ENCODE measurements around the gene MTHFR.

The MTHFR gene

GRCh38 chr1:11835441-11836225 is 29.9 kb upstream of the MTHFR start:
- Histone ChIP-seq H3K4me3 (ENCODE audit: low read depth, low read length) (no peak overlapping the region), H3K27ac (no peak overlapping the region), H3K27me3 (ENCODE audit: insufficient read depth, low read depth, severe bottlenecking) (no peaks in the 10 kb centered on the region), H3K9me3 (ENCODE audit: severe bottlenecking) (no peaks in the 10 kb centered on the region), H3K36me3 (peaks cover 80% of the 10 kb centered on the region)
- no peak for DNase-seq
- no peak for TF ChIP-seq CTCF (IDR thresholded peaks at IDR 0.05; ENCODE audit: low read depth, low read length)

GRCh38 chr1:11833900-11834299 is 28.1 kb upstream of the MTHFR start:
- H3K27me3 ChIP-seq (ENCODE audit: insufficient read depth, low read depth, severe bottlenecking) = no peaks in the 10 kb centered on the region
- no peak overlapping the region for H3K27ac ChIP-seq
- no peaks in the 10 kb centered on the region for H3K9me3 ChIP-seq (ENCODE audit: severe bottlenecking)
- DNase-seq = no peak
- H3K4me3 ChIP-seq (ENCODE audit: low read depth, low read length) = no peak overlapping the region
- no peak for TF ChIP-seq CTCF (IDR thresholded peaks at IDR 0.05; ENCODE audit: low read depth, low read length)
- H3K36me3 ChIP-seq = peaks cover 75% of the 10 kb centered on the region

- DNase-seq = no peak
- no peaks in the 10 kb centered on the region for H3K27me3 ChIP-seq (ENCODE audit: insufficient read depth, low read depth, severe bottlenecking)
- no peak for TF ChIP-seq CTCF (IDR thresholded peaks at IDR 0.05; ENCODE audit: low read depth, low read length)
- H3K9me3 ChIP-seq (ENCODE audit: severe bottlenecking) = no peaks in the 10 kb centered on the region
- H3K27ac ChIP-seq = no peak overlapping the region
- H3K36me3 ChIP-seq = peaks cover 75% of the 10 kb centered on the region
- H3K4me3 ChIP-seq (ENCODE audit: low read depth, low read length) = no peak overlapping the region
Measured at GRCh38 chr1:11833497-11833896, 27.7 kb upstream of the MTHFR start.

GRCh38 chr1:11831945-11832725 is 26.4 kb upstream of the MTHFR start:
- no peak for DNase-seq
- Histone ChIP-seq H3K27me3 (ENCODE audit: insufficient read depth, low read depth, severe bottlenecking) (no peaks in the 10 kb centered on the region), H3K4me3 (ENCODE audit: low read depth, low read length) (no peak overlapping the region), H3K27ac (no peak overlapping the region), H3K9me3 (ENCODE audit: severe bottlenecking) (no peaks in the 10 kb centered on the region), H3K36me3 (peaks cover 69% of the 10 kb centered on the region)
- no peak for TF ChIP-seq CTCF (IDR thresholded peaks at IDR 0.05; ENCODE audit: low read depth, low read length)

GRCh38 chr1:11828511-11828910 is 22.7 kb upstream of the MTHFR start:
- H3K4me3 ChIP-seq (ENCODE audit: low read depth, low read length) = no peak overlapping the region
- no peak overlapping the region for H3K27ac ChIP-seq
- no peaks in the 10 kb centered on the region for H3K27me3 ChIP-seq (ENCODE audit: insufficient read depth, low read depth, severe bottlenecking)
- TF ChIP-seq CTCF (IDR thresholded peaks at IDR 0.05; ENCODE audit: low read depth, low read length) = no peak
- no peaks in the 10 kb centered on the region for H3K9me3 ChIP-seq (ENCODE audit: severe bottlenecking)
- H3K36me3 ChIP-seq = peaks cover 48% of the 10 kb centered on the region
- DNase-seq = no peak

Data from WERI-Rb-1 (cell line).